ENCODE data around the gene PAK4. TPM values are rescaled to one million over a fixed set of nuclear protein-coding genes. Genes with fewer than 3 reads are reported as not detected.
"Not testable (repeated sequence)": the region's sequence is repeated elsewhere in the genome, so short reads cannot be mapped to it uniquely, and the experiment has no call there.

PAK4 gene
- total RNA-seq, 1 donor from 2014 or later = 14.8 TPM

DNA sequence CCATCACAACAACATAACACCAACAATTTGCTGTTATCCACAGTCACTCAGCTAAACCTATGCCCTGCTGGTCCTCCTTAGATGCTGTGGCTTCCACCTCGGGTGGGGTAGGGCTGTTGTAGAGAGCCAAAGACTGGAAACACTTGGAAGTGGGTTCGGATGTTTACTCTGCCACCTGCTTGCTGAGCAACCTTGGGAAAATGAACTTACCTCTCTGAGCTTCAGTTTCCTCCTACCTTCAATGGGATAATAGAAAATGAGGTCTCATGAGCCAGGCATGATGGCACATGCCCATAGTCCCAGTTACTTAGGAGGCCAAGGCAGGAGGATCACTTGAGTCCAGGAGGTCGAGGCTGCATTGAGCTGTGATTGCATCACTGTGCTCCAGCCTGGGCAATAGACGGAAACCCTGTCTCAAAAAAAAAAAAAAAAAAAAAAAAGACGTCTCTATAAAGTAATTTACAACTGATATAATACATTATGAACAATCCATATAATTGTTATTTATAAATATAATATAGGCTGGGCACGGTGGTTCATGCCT, 81.8 kb downstream of the PAK4 start:
- Mint-ChIP-seq H3K9me3 (no peaks in the 10 kb centered on the region), H3K27me3 (peaks cover 30% of the 10 kb centered on the region), H3K4me3 (no peak overlapping the region), H3K27ac (no peak overlapping the region), H3K36me3 (ENCODE audit: low read depth) (no peaks in the 10 kb centered on the region), H3K4me1 (no peaks in the 10 kb centered on the region)
- intact Hi-C loops (cut with micrococcal nuclease) = no loop called here
- DNase-seq = no peak

DNA sequence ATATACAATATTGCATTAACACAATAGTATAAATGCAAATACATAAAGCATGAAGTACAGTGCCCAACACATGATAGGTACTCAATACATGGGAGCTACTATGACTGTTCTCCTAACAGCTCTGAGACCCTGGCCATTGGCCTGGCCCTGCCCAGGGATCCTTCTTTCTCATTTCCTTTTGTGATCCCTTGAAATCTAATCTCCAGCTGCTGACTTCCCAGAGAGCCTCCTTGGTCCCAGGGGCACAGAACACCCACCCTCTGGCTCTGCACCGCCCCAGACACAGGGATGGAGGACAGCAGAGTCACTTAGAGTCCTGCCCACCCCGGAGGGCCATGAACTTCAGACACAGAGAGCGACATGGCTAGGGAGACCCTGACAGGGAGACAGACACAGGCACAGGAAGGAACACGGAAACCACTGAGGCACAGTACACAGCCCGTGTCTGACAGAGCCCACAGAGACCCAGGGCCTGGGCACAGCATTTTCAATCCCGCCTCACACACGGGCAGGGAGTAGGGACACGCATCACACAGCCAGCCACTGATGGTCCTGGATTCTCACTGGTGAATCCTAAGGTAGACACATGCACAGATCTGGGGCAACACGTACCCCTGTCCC, 82.7 kb downstream of the PAK4 start:
- no peaks in the 10 kb centered on the region for H3K9me3 Mint-ChIP-seq
- no peaks in the 10 kb centered on the region for H3K36me3 Mint-ChIP-seq (ENCODE audit: low read depth)
- H3K27me3 Mint-ChIP-seq = peaks cover 24% of the 10 kb centered on the region
- DNase-seq = no peak
- no peak overlapping the region for H3K27ac Mint-ChIP-seq
- no peak overlapping the region for H3K4me3 Mint-ChIP-seq
- no peaks in the 10 kb centered on the region for H3K4me1 Mint-ChIP-seq
- intact Hi-C loops (cut with micrococcal nuclease) = no loop called here

DNA sequence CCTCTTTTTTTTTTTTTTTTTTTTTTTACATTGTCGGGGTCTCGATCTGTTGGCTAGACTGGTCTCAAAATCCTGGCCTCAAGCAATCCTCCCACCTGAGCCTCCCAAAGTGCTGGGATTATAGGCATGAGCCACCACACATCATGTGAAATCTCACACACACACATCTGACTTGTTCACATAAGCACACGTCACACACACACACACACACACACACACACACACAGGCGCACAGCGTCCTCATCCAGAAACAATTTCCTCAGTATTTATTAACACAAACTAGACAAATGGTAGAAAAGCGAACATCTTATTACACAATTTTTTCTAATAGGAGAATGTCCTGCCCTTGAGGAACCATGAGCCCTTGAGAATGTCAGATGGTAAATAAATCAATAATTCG, 83.6 kb downstream of the PAK4 start:
- H3K4me1 Mint-ChIP-seq = no peaks in the 10 kb centered on the region
- intact Hi-C loops (cut with micrococcal nuclease) = no loop called here

DNA sequence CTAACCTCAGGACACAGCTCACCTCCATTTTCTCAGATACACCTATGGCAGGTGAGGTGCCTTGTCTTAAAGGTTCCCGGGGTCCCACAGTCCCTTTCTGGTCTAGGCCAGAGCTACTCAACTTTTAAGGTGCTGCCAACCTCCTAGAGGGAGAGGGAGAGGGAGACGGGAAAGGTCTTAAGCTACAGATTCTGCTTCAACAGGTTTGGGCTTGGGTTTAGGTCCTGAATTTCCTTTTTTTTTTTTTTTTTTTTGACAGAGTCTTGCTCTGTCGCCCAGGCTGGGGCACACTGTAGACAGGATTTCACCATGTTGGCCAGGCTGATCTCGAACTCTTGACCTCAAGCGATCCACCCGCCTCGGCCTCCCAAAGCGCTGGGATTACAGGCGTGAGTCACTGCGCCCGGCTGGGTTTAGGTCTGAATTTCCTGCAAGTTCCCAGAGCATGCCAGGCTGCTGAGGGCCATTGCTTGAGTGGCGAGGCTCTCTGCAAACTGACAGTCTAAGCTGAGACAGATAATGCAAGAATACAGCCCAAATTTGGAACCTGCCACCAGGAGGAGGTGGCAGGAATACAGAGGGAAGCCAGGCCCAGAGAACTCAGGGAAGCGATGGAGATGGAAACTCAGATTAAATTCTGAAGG, 86.3 kb downstream of the PAK4 start:
- DNase-seq = no peak
- no peaks in the 10 kb centered on the region for H3K4me1 Mint-ChIP-seq
- intact Hi-C loops (cut with micrococcal nuclease) = loop anchor here (1.0 to 2.0 kb wide), 2 partner anchors 116 to 199 kb away; no protein-coding TSS in a partner anchor
- no peak overlapping the region for H3K27ac Mint-ChIP-seq
- H3K27me3 Mint-ChIP-seq = peaks cover 10% of the 10 kb centered on the region
- no peak overlapping the region for H3K4me3 Mint-ChIP-seq
- H3K9me3 Mint-ChIP-seq = no peaks in the 10 kb centered on the region
- H3K36me3 Mint-ChIP-seq (ENCODE audit: low read depth) = no peaks in the 10 kb centered on the region

More for the DNA sequence above, 83.6 kb downstream of the PAK4 start:
- no peaks in the 10 kb centered on the region for H3K36me3 Mint-ChIP-seq (ENCODE audit: low read depth)
- no peak overlapping the region for H3K4me3 Mint-ChIP-seq
- no peak for DNase-seq
- peaks cover 18% of the 10 kb centered on the region for H3K27me3 Mint-ChIP-seq
- no peaks in the 10 kb centered on the region for H3K9me3 Mint-ChIP-seq
- no peak overlapping the region for H3K27ac Mint-ChIP-seq

DNA sequence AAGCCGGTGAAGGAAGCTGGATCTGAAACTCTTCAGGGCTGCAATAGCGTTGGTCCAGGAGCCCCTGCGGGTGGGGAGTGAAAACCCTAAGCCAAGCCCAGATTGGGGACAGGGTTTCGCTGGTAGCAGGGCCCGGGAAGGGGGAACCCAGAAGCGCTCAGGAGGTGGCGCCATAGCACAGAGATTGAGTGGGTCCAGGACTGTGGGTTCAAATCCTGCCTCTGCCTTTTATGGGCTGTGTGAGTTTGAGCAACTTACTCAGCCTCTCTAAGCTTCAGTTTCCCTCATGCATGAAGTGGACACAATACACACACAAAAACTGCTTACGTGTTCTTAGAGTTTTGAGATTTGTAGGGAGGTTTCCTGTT, 86.8 kb downstream of the PAK4 start:
- Mint-ChIP-seq H3K9me3 (no peaks in the 10 kb centered on the region), H3K27ac (no peak overlapping the region), H3K36me3 (ENCODE audit: low read depth) (no peaks in the 10 kb centered on the region), H3K4me3 (no peak overlapping the region), H3K4me1 (no peaks in the 10 kb centered on the region), H3K27me3 (peaks cover 10% of the 10 kb centered on the region)
- intact Hi-C loops (cut with micrococcal nuclease) = loop anchor here (1.0 to 2.0 kb wide), 2 partner anchors 116 to 198 kb away; no protein-coding TSS in a partner anchor
- DNase-seq = peak; percentile 89

DNA sequence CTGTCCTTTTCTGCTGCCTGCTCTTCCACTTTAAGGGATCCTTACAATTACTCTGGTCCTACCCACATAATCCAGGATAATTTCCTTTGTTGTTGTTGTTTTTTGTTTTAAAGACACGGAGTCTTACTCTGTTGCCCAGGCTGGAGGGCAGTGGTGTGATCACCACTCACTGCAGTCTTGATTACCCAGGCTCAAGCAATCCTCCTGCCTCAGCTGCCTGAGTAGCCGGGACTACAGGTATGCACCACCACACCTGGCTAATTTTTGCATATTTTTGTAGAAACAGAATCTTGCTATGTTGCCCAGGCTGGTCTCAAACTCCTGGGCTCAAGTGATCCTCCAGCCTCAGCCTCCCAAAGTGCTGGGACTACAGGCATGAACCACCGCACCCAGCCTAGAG, 89.7 kb downstream of the PAK4 start:
- intact Hi-C loops (cut with micrococcal nuclease); H3K27ac Mint-ChIP-seq; H3K4me1 Mint-ChIP-seq; H3K4me3 Mint-ChIP-seq; DNase-seq; H3K36me3 Mint-ChIP-seq (ENCODE audit: low read depth); H3K27me3 Mint-ChIP-seq; H3K9me3 Mint-ChIP-seq: not testable (repeated sequence)

DNA sequence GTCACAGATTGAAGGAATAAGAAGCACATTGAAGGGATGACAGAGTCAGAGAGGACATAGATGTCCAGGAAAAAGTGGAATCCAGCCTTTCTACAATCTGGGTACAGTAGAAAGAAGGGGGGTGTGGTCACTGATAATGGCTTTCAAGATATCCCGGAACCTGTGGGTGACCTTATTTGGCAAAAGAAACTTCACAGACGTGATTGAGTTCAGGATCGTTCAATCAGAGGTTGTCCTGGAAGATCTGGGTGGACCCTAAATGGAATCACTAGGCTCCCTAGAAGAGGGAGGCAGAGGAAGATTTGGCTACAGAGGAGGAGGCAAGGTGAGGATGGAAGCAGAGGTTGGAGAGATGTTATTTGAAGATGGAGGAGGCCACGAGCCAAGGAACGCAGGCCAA, 91.5 kb downstream of the PAK4 start:
- no peaks in the 10 kb centered on the region for H3K9me3 Mint-ChIP-seq
- no peaks in the 10 kb centered on the region for H3K36me3 Mint-ChIP-seq (ENCODE audit: low read depth)
- DNase-seq = no peak
- H3K4me1 Mint-ChIP-seq = peaks cover 3% of the 10 kb centered on the region
- intact Hi-C loops (cut with micrococcal nuclease) = no loop called here
- H3K27me3 Mint-ChIP-seq = peaks cover 13% of the 10 kb centered on the region
- H3K4me3 Mint-ChIP-seq = no peak overlapping the region
- H3K27ac Mint-ChIP-seq = no peak overlapping the region

DNA sequence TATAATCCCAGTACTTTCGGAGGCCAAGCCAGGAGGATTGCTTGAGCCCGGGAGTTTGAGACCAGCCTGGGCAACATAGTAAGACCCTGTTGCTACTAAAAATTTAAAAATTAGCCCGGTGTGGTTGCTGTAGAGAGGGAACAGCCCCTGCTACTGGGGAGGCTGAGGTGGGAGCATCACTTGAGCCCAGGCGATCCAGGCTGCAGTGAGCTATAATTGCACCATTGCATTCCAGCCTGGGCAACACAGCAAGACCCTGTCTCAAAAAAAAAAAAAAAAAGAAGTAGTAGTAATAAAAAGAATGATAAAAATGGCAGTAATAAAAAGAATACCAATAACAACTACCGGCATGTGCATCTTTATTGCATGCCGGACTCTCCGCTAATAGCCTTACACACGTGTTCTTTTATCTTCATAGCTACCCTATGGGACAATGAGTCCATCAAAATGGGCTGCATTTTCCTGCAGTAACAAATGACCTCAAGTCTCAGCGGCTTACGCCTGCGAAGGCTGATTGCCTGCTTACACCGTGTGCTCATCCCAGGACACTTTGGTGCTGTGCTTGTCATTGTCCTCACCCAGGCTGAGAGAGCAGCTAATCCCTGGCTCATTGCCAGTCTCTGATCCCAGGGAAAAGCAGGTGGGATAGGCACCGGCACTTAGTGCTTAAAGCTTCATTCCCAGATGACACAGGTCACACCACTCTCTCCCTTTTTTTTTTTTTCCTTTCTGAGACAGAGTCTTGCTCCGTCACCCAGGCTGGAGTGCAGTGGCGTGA, 92.8 kb downstream of the PAK4 start:
- no peak for DNase-seq
- Mint-ChIP-seq H3K27ac (no peak overlapping the region), H3K9me3 (no peaks in the 10 kb centered on the region), H3K27me3 (peaks cover 15% of the 10 kb centered on the region), H3K36me3 (ENCODE audit: low read depth) (no peaks in the 10 kb centered on the region), H3K4me1 (peaks cover 3% of the 10 kb centered on the region), H3K4me3 (no peak overlapping the region)
- intact Hi-C loops (cut with micrococcal nuclease) = no loop called here

DNA sequence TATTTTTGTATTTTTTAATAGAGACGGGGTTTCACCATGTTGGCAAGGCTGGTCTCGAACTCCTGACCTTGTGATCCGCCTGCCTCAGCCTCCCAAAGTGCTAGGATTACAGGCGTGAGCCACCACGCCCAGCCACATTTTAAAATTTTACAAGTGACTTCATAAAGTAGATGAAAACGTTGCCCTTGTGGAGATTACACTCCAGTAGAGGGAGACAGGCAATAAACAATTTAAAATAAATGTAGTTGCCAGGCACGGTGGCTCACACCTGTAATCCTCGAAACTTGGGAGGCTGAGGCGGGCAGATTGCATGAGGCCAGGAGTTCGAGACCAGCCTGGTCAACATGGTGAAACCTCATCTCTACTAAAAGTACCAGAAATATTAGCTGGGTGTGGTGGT, 93.5 kb downstream of the PAK4 start:
- H3K9me3 Mint-ChIP-seq; H3K27ac Mint-ChIP-seq; DNase-seq; H3K36me3 Mint-ChIP-seq (ENCODE audit: low read depth); H3K4me3 Mint-ChIP-seq; intact Hi-C loops (cut with micrococcal nuclease); H3K4me1 Mint-ChIP-seq: not testable (repeated sequence)
- peaks cover 19% of the 10 kb centered on the region for H3K27me3 Mint-ChIP-seq

DNA sequence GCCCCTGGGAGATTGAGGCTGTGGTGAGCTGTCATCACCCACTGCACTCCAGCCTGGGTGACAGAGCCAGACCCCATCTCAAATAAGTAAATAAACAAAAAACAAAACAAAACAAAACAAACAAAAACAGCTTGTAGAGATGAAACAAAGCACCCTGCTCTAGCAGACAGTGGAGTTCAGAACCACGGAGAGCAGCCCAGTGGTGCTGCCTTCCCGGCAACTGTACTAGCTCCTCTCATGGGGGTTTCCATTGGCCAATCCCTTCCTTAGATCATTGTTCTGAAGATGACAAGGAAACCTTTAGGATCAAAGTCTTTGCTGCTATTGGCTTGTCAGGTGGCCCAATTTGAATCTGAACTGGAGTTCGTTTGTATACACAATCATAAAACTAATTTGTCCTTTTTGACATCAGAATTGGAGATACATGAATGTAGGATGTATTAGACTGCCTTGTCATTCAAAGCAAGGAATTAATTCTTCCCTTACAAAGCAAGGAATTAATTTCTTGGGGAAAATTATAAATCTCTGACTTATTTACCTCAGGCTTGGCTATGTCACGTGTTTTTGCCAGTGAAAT, 98.2 kb downstream of the PAK4 start:
- H3K27me3 Mint-ChIP-seq = peaks cover 19% of the 10 kb centered on the region
- H3K27ac Mint-ChIP-seq = no peak overlapping the region
- H3K4me1 Mint-ChIP-seq = peaks cover 3% of the 10 kb centered on the region

DNA sequence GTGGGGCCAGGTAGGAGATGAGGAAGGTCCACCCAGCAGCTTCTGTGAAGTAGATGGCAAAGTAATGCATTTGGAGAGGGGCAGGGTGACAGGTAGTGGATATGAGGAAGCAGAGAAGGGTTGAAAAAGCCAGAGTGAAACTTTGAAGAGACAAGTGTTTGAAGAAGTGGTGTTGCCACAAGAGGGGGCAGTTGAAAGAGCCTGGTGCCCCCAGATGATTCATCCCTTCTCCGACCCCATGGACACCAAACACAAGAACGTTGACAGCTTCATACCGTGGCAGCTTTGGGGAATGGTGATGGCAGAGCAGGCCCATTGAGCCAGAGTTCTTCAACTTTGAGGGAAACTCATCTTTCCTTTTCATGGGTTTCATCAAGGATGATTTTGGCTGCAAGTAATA, 99.3 kb downstream of the PAK4 start:
- DNase-seq = no peak
- H3K4me1 Mint-ChIP-seq = peaks cover 3% of the 10 kb centered on the region
- no peak overlapping the region for H3K27ac Mint-ChIP-seq
- H3K4me3 Mint-ChIP-seq = no peak overlapping the region
- no peaks in the 10 kb centered on the region for H3K36me3 Mint-ChIP-seq (ENCODE audit: low read depth)
- H3K9me3 Mint-ChIP-seq = no peaks in the 10 kb centered on the region
- intact Hi-C loops (cut with micrococcal nuclease) = no loop called here
- H3K27me3 Mint-ChIP-seq = peaks cover 20% of the 10 kb centered on the region

More for the DNA sequence above, 98.2 kb downstream of the PAK4 start:
- Mint-ChIP-seq H3K9me3 (no peaks in the 10 kb centered on the region), H3K4me3 (no peak overlapping the region), H3K36me3 (ENCODE audit: low read depth) (no peaks in the 10 kb centered on the region)
- intact Hi-C loops (cut with micrococcal nuclease) = no loop called here
- DNase-seq = peak; percentile 75

Measured in activated CD4-positive, alpha-beta T cell treated with anti-CD3 and anti-CD28 coated beads, Interleukin-2, amount 10 ng/mL, durations not matched to agents 24 days and 14 days (primary cell).